Right lobe of liver (tissue), 6 donors: ENCODE measurements around the gene ITPR2. TPM values are rescaled to one million over a fixed set of nuclear protein-coding genes. Genes with fewer than 3 reads are reported as not detected.
"Not testable (repeated sequence)": the region's sequence is repeated elsewhere in the genome, so short reads cannot be mapped to it uniquely, and the experiment has no call there.

Experiments
- ATAC-seq, 4 donors: fragments of 200-7000 bp; cut with Tn5 transposase; one replicate each; pipeline ENCODE4 v1.9.1; 2020; ENCODE audit warnings: mild to moderate bottlenecking in 4 of 4, moderate library complexity in 4 of 4
- DNase-seq, 3 donors: peaks; one replicate each; pipeline ENCODE4 v3.0.0-alpha.2; 2020
- H3K27ac ChIP-seq, 3 donors: fragments of 200-600 bp; one replicate each; pipeline ENCODE4 v1.8.0; 2022
- H3K27me3 ChIP-seq, 2 donors: fragments of 200-600 bp; one replicate each; pipeline ENCODE4 v1.8.0; 2022
- H3K36me3 ChIP-seq, 4 donors: fragments of 200-600 bp; sonication (generic) in 1 of 4; one replicate each; pipeline versions ENCODE4 v1.5.1 to v1.8.0; 2017 to 2022; ENCODE audit warnings: control low read depth in 1 of 4
- H3K4me1 ChIP-seq, 4 donors: fragments of 200-600 bp; sonication (generic) in 1 of 4; one replicate each; pipeline versions ENCODE4 v1.5.1 to v1.8.0; 2017 to 2022; ENCODE audit warnings: control low read depth in 1 of 4
- H3K4me3 ChIP-seq, 3 donors: fragments of 200-600 bp; one replicate each; pipeline ENCODE4 v1.8.0; 2022
- H3K9me3 ChIP-seq, 4 donors: fragments of 200-600 bp; sonication (generic) in 1 of 4; one replicate each; pipeline versions ENCODE4 v1.5.1 to v1.8.0; 2017 to 2022; ENCODE audit warnings: control low read depth in 1 of 4
- POLR2A ChIP-seq: fragments of 450-650 bp; IDR thresholded peaks from one replicate; pipeline ENCODE4 v1.6.1; 2017; ENCODE audit warnings: antibody characterized with exemption, mild to moderate bottlenecking
- WGBS: methylation state at CpG from one replicate; pipeline ENCODE4 v1.1.6; 2018; ENCODE audit warnings: low coverage, low lambda C conversion rate; ENCODE audit not compliant: insufficient coverage; ENCODE audit errors: missing lambda C conversion rate; 5-methylcytosine and 5-hydroxymethylcytosine counted together
- intact Hi-C, 2 donors: fragments of 100-400 bp; cut with DNase I; formaldehyde crosslinking; loops; one replicate each; pipeline versions ENCODE4 v1.11.2 to v1.14.1; 2022
- total RNA-seq, 6 experiments: library from RNA; depleted of rRNA in 2 of 6; stranded (reverse); fragments of >200 nt in 2 of 6; fragmentation: NEBNext Ultra II Directional in 3 of 6; extraction: Animal tissue kit (Norgen Biotek cat#: 25700) in 3 of 6; gene quantifications; one replicate each; pipeline versions ENCODE4 v1.1.0 to v1.2.4, GENCODE V29; 2016 to 2023
- TF ChIP-seq, protein P1 (sequence below), 4 donors: fragments of 200-600 bp in 3 of 4; fragments of 450-650 bp in 1 of 4; IDR thresholded peaks; one replicate each; pipeline versions ENCODE4 v1.5.1 to v1.8.0; 2016 to 2022; ENCODE audit warnings: antibody characterized with exemption in 4 of 4, mild to moderate bottlenecking in 2 of 4
- donor health status: DM: no; HTN: yes; CAD: no.
- donor health status: DM: no; HTN: no; CAD: no.
- donor health status: DM: no; HTN: no; CAD: no.
- donor health status: DM: no; HTN: yes; CAD: no.
- donor health status: DM: no; HTN: yes; CAD: no.

ITPR2 gene
- total RNA-seq, 6 experiments from 2014 or later = 39.3 to 114 (median 57.2) TPM

DNA sequence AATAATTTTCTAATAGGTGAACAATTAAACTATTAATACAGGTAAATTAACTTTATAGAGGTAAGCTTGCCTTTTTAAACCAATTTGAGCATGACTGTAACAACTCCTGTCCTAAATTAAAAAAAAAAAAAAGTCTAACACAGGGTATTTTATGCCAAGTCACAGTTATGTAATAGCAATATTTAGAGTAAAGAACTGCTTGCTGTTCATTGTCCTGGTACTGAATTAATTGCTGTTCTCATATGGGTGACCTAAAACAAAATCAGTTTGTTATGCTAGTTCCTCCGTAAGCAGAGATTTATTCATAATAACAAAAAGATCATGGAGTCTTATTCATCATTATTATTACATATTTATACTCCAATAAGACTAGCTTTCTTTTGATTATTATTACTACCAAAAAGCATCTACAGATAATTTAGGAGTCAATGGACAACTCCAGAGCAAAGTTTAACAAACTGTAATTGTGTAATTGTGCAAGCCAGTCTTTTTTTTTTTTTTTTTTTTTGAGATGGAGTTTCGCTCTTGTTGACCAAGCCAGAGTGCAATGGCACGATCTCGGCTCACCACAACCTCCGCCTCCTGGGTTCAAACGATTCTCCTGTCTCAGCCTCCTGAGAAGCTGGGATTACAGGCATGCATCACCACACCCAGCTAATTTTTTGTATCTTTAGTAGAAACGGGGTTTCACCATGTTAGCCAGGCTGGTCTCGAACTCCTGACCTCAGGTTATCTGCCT, 98.3 kb downstream of the ITPR2 start:
- Histone ChIP-seq H3K27me3 (no peaks in the 10 kb centered on the region), H3K36me3 (no peaks in the 10 kb centered on the region), H3K9me3 (no peaks in the 10 kb centered on the region), H3K27ac (peak overlapping the region in 2 of 3 donors; percentile 56 to 72), H3K4me1 (peaks cover 0 to 69% (median 25%) of the 10 kb centered on the region in 4 donors), H3K4me3 (no peak overlapping the region)
- TF ChIP-seq, protein P1, sequence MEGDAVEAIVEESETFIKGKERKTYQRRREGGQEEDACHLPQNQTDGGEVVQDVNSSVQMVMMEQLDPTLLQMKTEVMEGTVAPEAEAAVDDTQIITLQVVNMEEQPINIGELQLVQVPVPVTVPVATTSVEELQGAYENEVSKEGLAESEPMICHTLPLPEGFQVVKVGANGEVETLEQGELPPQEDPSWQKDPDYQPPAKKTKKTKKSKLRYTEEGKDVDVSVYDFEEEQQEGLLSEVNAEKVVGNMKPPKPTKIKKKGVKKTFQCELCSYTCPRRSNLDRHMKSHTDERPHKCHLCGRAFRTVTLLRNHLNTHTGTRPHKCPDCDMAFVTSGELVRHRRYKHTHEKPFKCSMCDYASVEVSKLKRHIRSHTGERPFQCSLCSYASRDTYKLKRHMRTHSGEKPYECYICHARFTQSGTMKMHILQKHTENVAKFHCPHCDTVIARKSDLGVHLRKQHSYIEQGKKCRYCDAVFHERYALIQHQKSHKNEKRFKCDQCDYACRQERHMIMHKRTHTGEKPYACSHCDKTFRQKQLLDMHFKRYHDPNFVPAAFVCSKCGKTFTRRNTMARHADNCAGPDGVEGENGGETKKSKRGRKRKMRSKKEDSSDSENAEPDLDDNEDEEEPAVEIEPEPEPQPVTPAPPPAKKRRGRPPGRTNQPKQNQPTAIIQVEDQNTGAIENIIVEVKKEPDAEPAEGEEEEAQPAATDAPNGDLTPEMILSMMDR (IDR thresholded peaks at IDR 0.05) = no peak
- no peak for TF ChIP-seq POLR2A
- intact Hi-C loops = no loop called here
- DNase-seq (peak in 1 of 3 donors; percentile 60), ATAC-seq (peak in 2 of 4 donors; percentile 24 to 45)
- 30% methylated on average over 8 of the region's 8 CpGs for WGBS

GRCh38 chr12:26732005-26732908, 100.7 kb downstream of the ITPR2 start:
- Histone ChIP-seq H3K27ac (peak overlapping the region in 1 of 3 donors; percentile 40), H3K4me3 (no peak overlapping the region), H3K9me3 (no peaks in the 10 kb centered on the region), H3K27me3 (no peaks in the 10 kb centered on the region), H3K4me1 (peaks cover 0 to 77% (median 19%) of the 10 kb centered on the region in 4 donors), H3K36me3 (no peaks in the 10 kb centered on the region)
- TF ChIP-seq, protein P1 (IDR thresholded peaks at IDR 0.05) = no peak
- TF ChIP-seq POLR2A = no peak
- ATAC-seq = peak in 1 of 4 donors; percentile 21
- intact Hi-C loops = no loop called here
- WGBS = 54% methylated on average over 6 of the region's 6 CpGs
- DNase-seq = no peak

DNA sequence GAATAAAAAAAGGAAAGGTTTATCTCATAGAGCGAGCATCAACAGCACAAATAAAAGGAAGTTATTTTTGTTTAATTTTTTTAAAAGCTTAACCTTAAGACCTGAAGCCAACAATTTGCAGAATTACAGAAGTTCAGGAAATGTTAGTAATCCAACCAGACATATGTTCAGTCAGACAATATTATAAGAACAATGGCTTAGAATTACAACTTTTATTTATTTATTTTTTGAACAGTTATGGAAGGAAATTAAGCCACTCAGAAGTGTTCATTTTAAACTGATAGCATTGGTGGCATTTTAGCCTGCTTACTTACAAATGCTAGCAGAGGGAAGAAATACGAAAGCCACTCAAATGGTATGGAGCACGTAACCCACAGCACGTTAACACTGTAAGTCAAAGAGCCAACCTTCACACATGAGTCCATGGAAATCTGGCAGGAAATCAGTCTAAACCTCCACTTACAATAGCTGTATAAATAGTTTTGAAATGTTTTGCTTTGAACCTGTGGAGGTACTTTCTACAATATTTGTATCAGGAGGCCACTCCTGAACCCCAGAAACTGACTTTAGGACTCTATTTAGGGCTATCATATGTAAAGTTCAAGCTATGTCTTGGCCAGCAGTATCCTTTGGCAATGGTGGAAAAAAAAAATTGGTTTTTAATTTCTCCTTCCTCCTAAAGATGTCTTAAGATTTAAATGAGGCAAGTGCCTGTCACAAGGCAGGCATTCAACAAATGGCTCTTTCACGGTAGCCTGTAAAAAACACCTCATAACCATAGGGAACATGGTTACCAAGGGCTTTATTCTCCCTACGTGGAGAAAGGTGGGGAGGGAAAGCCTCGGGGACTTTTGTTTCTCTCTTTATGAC, 102.3 kb downstream of the ITPR2 start:
- H3K4me3 ChIP-seq = no peak overlapping the region
- no peaks in the 10 kb centered on the region for H3K27me3 ChIP-seq
- ATAC-seq (no peak), DNase-seq (no peak)
- intact Hi-C loops = no loop called here
- H3K4me1 ChIP-seq = peaks cover 0 to 83% (median 18%) of the 10 kb centered on the region in 4 donors
- WGBS = 66% methylated on average over 7 of the region's 7 CpGs
- no peaks in the 10 kb centered on the region for H3K9me3 ChIP-seq
- TF ChIP-seq POLR2A = no peak
- TF ChIP-seq, protein P1 (IDR thresholded peaks at IDR 0.05) = no peak
- no peaks in the 10 kb centered on the region for H3K36me3 ChIP-seq
- peak overlapping the region in 1 of 3 donors; percentile 9 for H3K27ac ChIP-seq

GRCh38 chr12:26729137-26729671, 103.8 kb downstream of the ITPR2 start:
- ATAC-seq = not testable (repeated sequence)

More at GRCh38 chr12:26729137-26729671, 103.8 kb downstream of the ITPR2 start:
- DNase-seq, H3K9me3 ChIP-seq, H3K27ac ChIP-seq, H3K27me3 ChIP-seq, intact Hi-C loops, H3K36me3 ChIP-seq, H3K4me3 ChIP-seq: not testable (repeated sequence)
- 14% methylated on average over 1 of the region's 1 CpG for WGBS
- H3K4me1 ChIP-seq = peaks cover 0 to 80% (median 11%) of the 10 kb centered on the region in 4 donors
